Occipital lobe (tissue), 2 donors: ENCODE data around the gene ANKIB1. TPM values are rescaled to one million over a fixed set of nuclear protein-coding genes. Genes with fewer than 3 reads are reported as not detected.

ENCODE experiments used
- DNase-seq: peaks from one replicate; lab custom pipeline; 2025; lab: John Stamatoyannopoulos, UW
- total RNA-seq: library from RNA; depleted of rRNA; stranded (reverse); fragments of >200 nt; gene quantifications from one replicate; pipeline ENCODE4 v1.2.3, GENCODE V29; 2014

ANKIB1 gene
- total RNA-seq, 1 donor from 2014 or later: 113 TPM

- no peak for DNase-seq
These were observed 20.9 kb downstream of the ANKIB1 start for GRCh38 chr7:92266415-92267241.

DNA sequence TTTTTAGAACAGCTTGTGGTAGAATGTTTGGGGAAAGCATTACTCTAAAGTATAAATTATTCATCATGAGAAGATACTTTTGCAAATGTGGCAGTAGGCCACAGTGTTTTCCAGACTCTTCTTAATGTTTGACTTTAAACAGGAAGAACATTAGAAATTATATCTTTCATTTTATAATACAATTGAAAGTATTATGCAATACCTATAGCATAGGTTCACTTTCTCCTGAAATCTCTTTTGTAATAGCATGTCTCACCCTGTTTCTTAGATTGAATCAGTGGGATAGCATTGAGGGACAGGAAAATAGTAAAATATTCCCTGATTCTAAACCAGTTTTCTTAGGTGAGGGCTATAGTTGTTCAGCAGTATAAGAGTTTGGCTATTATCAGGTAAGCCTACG, 23.1 kb downstream of the ANKIB1 start:
- no peak for DNase-seq

- no peak for DNase-seq
These were observed 29.6 kb downstream of the ANKIB1 start for GRCh38 chr7:92275327-92275726.

DNA sequence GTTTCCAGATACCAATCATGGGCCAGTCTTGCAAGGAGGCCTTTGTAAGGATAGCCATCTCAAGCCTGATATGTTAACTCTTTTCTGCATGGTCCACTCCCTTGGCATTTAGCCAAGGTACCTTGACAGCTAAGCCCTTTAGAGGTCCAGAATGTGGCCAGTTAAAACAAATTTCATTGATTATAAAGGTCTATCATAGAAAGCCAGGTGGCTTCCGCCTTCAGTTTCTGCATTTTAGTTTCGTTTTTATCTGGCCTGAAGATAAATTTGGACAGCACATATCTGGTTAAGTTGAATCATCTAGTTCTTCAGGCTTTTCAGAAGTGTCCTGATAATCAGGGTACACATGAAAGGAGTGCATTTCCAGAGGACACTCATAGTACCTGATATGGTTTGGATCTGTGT, 30.7 kb downstream of the ANKIB1 start:
- DNase-seq: no peak

DNA sequence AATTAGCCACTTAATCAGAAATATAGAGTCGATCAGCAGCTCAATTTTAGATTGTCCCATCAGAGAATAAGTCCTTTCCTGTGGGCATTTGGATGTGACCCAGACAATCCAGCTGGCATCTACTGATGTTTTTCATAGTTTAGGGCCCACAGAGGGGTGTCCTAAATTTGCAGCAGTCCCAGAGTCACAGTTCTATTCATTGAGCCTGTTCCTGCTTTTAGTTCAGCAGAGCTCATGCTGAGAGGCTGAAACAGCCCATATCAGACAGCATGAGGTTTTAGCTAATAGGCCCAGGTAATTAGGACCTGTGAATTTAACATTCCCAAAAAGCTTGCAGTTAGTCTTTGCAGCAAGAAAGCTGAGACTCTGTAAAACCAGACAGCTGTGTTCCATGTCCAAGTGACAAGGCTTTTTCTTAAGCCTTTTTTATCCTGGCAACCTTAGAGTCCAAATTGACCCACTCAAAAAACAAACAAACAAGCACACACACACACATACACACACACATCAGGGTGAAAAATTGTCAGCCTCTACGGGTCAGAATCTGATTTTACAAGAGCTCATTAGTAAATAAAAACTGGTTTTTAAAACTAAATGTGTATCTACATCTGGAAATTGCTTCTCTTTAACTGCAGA, 33.7 kb downstream of the ANKIB1 start:
- DNase-seq: no peak

DNA sequence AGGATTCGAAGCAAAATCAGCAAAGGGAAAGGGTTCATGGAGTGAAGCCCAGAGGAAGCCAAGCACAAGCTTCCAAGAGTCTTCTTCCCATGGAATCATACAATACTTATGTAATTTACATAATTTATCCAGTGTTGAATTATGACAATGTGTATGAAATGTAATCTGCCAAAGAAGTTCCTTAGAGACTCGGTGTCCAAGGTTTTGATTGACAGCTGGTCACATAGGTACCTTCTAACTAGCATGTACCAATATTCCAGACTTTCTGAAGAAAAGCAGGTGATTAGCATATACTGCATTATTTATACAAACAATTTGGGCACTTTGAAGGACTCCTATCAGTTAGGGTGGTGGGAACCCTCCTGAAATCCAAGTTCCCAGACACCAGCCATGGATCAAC, 35.3 kb downstream of the ANKIB1 start:
- DNase-seq: no peak

DNA sequence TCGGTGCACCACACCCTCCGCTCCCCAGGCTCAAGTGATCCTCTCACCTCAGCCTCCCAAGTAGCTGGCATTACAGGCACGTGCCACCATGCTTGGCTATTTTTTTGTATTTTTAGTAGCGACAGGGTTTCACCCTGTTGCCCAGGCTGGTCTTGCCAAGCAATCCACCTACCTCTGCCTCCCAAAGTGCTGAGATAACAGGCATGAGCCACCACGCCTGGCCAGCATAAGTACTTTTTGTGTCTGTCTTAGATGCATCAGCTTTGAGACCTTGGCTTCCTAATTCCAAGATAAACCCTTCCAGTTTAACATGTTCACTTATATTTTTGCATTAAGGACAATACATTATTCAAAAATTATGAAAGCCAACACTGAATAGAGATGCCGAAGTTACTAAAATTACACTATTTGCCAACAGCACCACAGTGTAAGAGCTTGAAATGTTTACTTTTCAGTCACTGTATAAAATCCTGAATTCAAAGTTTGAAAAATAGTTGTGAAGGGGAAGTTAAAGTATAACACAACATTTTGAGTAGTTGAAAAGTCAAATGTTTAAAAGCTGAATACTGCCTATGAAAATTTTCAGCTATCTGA, 36.5 kb downstream of the ANKIB1 start:
- no peak for DNase-seq

- DNase-seq: no peak
These were observed 37.2 kb downstream of the ANKIB1 start for GRCh38 chr7:92282930-92283329.

DNA sequence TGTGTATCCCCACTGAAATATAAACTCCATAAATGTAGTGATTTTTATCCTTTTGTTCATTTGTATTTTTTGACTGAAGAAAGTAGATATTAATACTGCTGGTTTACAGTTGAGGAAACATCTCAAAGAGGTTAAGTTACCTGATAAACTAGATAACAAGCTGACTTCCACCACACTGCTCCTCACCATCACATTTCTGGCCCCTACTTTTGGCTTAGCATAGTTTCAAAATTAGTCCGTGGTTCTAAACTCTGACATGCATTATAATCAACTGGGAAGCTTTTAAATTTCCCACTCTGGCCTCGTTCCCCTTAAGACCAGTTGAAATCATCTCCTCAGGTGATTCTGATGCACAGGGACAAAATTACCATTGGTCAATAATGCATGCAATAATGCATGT, 43.5 kb downstream of the ANKIB1 start:
- no peak for DNase-seq

DNA sequence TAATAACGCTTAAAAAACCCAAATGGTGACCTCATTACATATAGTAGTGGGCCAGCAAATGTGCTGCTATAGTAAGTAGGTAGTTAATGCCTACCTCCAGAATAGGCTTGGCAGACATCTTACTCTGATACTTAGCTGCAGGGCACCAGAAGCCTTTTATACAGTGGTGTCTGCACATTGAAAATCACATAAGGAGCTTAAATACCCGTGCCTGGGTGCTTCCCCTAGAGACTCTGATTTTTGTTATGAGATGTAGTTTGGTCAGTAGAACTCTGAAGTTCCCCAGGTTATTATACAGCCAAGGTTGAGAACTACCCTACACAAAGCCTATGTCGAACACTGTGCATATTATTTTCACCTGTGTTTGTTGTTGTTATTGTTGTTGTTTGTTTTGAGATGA, 47.2 kb downstream of the ANKIB1 start:
- DNase-seq: no peak

DNA sequence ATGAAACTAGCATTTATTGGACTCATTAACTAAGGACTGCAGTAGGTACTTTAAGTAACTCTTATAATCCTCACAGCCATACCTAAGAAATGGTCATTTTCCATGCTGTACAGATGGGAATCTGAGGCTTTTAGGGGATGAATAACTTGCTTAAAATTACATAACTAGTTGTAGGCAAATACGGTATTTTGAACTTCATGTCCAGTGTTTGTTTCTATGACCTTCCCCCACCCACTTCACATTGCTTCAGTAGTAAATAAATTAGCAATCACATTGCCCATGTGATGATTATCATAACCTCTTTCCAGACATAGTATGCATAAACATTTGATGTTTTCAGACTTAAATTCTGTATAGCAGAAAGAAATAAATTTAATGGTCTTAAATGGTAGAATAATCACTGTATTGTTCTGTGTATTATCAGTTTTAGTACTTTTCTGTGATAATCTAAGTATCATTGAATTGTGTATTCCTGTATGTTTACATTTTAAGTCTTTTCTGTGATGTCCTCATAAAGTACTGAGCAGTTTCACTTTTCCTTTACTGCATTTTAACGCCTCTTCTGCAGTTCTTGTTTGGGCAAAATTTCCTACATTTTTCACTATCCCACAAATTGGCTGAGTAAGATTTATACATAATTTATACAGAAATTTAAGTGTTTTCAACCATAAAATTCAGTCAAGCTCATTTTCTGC, 48.3 kb downstream of the ANKIB1 start:
- DNase-seq: no peak

DNA sequence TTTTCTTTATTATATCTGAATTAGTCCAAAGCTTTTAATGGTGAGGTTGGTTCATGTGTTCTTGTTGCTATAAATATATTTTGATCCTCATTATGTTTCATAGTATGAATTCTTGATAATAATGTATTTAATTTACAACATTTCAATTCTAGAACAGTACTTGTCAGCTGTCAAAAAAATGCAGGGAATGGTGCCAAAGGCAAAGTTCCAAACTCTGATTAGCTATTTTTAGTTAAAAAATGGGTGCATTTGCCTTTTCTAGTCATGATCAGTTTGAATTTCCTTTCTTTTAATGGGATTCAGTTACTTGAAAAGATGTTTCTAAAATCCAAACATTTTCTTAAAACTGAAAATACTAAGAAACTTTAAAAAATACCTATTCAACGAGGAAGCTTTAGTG, 49.6 kb downstream of the ANKIB1 start:
- DNase-seq: no peak

- DNase-seq: no peak
These were observed 50.5 kb downstream of the ANKIB1 start for GRCh38 chr7:92296235-92296634.

DNA sequence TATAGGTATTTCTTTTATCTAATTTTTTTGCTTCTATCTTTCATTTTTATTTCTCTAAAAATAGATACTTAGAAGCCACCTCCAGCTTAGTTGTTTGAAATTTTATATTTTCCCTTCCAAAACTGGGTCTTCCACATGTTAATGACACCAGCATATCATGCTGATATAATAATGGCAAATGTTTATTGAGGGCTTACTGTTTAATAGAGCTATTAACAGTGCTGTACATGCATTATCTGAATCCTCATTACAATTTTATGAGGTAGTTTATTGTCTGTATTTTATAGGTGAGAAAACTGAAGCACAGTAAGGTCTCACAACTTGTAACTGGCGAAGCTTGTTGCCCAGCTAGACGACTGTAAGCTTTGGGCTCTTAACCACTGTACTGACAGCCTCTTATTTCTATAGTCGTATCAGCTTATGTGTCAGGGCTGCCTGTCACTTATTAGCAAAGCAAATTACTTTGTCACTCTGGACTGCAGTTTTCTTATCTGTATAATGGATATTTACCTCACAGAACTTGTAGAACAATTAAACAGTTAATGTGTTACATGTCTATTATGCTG, 51.2 kb downstream of the ANKIB1 start:
- no peak for DNase-seq

DNA sequence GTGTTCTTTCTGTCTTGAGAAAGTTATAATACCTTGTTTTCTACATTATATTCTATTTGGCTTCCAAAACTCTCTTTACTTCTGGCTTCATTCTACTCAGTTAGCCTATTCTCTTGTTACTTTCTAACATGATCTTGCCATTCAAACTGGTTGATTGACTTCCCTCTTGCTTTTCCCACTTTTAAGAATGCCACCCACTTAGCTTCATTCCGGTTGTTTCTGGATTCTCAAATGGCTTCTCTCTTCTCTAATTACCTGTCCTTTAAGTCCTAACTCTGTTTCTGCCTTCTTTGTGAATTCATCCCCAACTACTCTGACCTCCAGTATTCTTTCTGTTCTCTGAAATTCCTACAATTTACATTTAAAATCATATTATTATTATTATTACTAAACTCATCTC, 52.0 kb downstream of the ANKIB1 start:
- DNase-seq: no peak

DNA sequence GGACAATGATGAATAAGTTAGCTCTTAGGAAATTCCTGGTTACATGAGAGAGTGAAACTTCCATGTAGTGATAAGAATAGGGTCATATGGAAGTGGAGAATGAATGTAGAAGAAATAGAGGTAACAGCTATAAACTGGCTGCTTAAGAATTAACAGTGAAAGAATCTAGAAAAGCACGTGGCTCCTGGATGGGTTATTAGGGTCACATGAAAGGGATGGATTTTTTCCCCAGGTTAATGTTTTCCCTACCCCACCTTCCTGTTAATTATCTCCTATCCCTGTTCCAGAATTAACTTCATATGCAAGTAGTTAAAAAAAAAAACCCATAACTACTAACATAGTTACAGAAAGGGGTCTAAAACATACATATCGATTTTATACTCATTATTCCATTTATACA, 58.0 kb downstream of the ANKIB1 start:
- no peak for DNase-seq

DNA sequence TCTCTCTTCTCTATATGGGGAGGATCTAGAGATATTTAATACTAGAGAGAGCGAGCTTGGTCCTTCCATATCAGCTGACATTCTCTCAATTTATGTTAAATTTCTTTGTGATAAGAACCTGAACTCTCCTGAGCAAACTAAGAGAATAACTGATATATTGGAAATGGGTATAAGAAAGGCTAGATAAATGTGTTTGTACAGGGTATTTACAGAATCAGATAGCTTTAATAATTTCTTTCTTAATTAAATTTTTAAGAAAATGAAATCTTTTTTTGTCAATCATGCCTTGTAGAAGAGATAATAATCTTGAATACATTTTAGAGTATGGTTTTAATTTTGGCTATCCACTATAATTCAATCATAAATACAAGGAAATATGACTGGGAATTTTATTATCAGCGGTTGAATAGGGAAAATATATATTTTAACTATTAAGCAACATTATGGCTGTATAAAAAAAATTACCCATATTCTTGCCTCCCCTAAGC, 58.7 kb downstream of the ANKIB1 start:
- no peak for DNase-seq

GRCh38 chr7:92306153-92306552, 60.4 kb downstream of the ANKIB1 start:
- no peak for DNase-seq

- no peak for DNase-seq
These were observed 67.3 kb downstream of the ANKIB1 start for GRCh38 chr7:92313055-92313454.

- DNase-seq: no peak
These were observed 73.5 kb downstream of the ANKIB1 start for GRCh38 chr7:92319243-92319642.

DNA sequence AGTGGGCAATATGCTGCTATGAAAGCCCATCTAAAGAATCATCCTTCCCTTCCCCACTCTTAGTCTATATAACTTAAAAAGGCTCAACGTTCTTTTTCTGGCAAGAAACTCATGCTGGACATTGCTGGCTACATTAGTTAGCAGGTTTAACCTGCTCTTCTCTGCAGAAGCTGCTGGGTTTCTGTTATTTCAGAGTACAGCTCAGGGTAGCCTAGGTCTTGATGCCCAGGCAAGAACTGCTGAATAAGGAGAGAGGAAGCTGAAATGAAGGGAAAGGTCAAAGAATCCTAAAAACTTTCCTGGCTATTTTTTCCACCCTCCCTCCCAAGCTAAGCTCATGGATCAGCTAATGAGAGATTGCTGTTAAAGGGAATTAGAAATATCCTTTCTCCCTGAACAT, 79.4 kb downstream of the ANKIB1 start:
- no peak for DNase-seq

GRCh38 chr7:92325858-92326257, 80.1 kb downstream of the ANKIB1 start:
- no peak for DNase-seq
